Fibroblast of lung (primary cell): ENCODE measurements around the gene TIMM21. TPM values are rescaled to one million over a fixed set of nuclear protein-coding genes. Genes with fewer than 3 reads are reported as not detected.

Source experiments
- DNase-seq, 2 donors: peaks; one replicate each; pipeline versions ENCODE4 v3.0.0 to v3.0.0-alpha.2; 2010; ENCODE audit warnings: low read depth in 2 of 2
- H2AFZ ChIP-seq: 2 replicates; pipeline ENCODE4 v1.5.1; 2012; ENCODE audit warnings: low read length, control low read depth, inconsistent platforms
- H3K27ac ChIP-seq: 2 replicates; pipeline ENCODE4 v1.5.1; 2011; ENCODE audit warnings: low read length, control low read depth; ENCODE audit not compliant: insufficient read depth
- H3K27me3 ChIP-seq: 2 replicates; pipeline ENCODE4 v1.5.1; 2011; ENCODE audit warnings: mild to moderate bottlenecking, low read length; ENCODE audit not compliant: control insufficient read depth, insufficient read depth
- H3K36me3 ChIP-seq: 2 replicates; pipeline ENCODE4 v1.5.1; 2011; ENCODE audit warnings: low read length; ENCODE audit not compliant: control insufficient read depth, insufficient read depth
- H3K4me1 ChIP-seq: 2 replicates; pipeline ENCODE4 v1.5.1; 2011; ENCODE audit warnings: low read length; ENCODE audit not compliant: control insufficient read depth, insufficient read depth; ENCODE audit errors: extremely low read depth
- H3K4me2 ChIP-seq: 2 replicates; pipeline ENCODE4 v1.5.1; 2011; ENCODE audit warnings: low read length, control low read depth; ENCODE audit not compliant: insufficient read depth; ENCODE audit errors: extremely low read depth
- H3K4me3 ChIP-seq, 4 experiments: fragments of 200-600 bp in 1 of 4; sonication (generic) in 1 of 4; replicated peaks in 1 of 4; 2 replicates each; pipeline ENCODE4 v1.5.1; 2011 to 2016; ENCODE audit warnings: low read length in 4 of 4, low read depth in 3 of 4, mild to moderate bottlenecking in 3 of 4, control low read depth in 2 of 4, inconsistent platforms in 1 of 4, mixed read lengths in 1 of 4; ENCODE audit not compliant: insufficient read depth in 1 of 4; ENCODE audit errors: control extremely low read depth in 1 of 4
- H3K79me2 ChIP-seq: 2 replicates; pipeline ENCODE4 v1.5.1; 2012; ENCODE audit warnings: mild to moderate bottlenecking, low read length, inconsistent platforms; ENCODE audit not compliant: control insufficient read depth, insufficient read depth
- H3K9ac ChIP-seq: 2 replicates; pipeline ENCODE4 v1.5.1; 2011; ENCODE audit warnings: mild to moderate bottlenecking, low read length, control low read depth; ENCODE audit not compliant: insufficient read depth
- H3K9me3 ChIP-seq: 2 replicates; pipeline ENCODE4 v1.5.1; 2012; ENCODE audit warnings: low read depth, low read length; ENCODE audit not compliant: control insufficient read depth, insufficient read depth
- H4K20me1 ChIP-seq: 2 replicates; pipeline ENCODE4 v1.5.1; 2011; ENCODE audit warnings: low read length; ENCODE audit not compliant: control insufficient read depth, insufficient read depth; ENCODE audit errors: extremely low read depth
- EZH2 ChIP-seq: IDR thresholded peaks from 2 replicates; pipeline ENCODE4 v1.5.1; 2012; ENCODE audit warnings: low read length, control low read depth, mild to moderate bottlenecking; ENCODE audit errors: missing control alignments
- polyA plus RNA-seq, 2 donors: library from polyadenylated mRNA; depleted of rRNA in 1 of 2; stranded (reverse) in 1 of 2; unstranded in 1 of 2; fragments of >200 nt; gene quantifications; 2 replicates each; pipeline ENCODE4 v1.2.1, GENCODE V29; 2011 to 2012; ENCODE audit warnings: missing spikeins in 1 of 2
- total RNA-seq: library from RNA; depleted of rRNA; stranded (reverse); fragments of >200 nt; gene quantifications from 2 replicates; pipeline ENCODE4 v1.2.1, GENCODE V29; 2014
- TF ChIP-seq, protein P1 (sequence below), 2 donors: IDR thresholded peaks in 1 of 2; conservative IDR thresholded peaks in 1 of 2; 1 replicate in 1 of 2; 2 replicates in 1 of 2; pipeline ENCODE4 v1.5.1; 2011 to 2012; ENCODE audit warnings: low read length in 2 of 2, control low read depth in 1 of 2, inconsistent platforms in 1 of 2, low read depth in 1 of 2, mild to moderate bottlenecking in 1 of 2

TIMM21 gene
- total and polyA plus RNA-seq, 2 donors (not counting 1 experiment from before 2014, with no cell fraction given), result 20.1 to 36.6 TPM

DNA sequence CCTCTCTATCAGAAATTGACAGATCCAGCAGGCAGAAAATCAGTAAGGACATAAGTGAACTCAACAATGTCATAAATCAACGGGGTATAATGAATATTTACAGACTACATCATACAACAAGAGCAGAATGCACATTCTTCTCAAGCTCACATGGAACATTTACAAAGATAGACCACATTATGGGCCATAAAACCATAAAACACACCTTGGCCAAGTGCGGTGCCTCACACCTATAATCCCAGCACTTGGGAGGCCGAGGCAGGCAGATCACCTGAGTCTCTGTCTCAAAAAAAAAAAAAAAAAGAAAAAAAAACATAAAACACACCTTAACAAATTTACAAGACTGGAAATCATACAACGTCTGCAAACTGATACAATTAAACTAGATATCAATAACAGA is 37.3 kb upstream of the TIMM21 start:
- Histone ChIP-seq H3K79me2 (no peaks in the 10 kb centered on the region), H3K4me2 (no peak overlapping the region), H3K9me3 (no peaks in the 10 kb centered on the region), H3K27me3 (no peaks in the 10 kb centered on the region), H3K4me3 (no peak overlapping the region), H3K4me1 (no peaks in the 10 kb centered on the region), H3K27ac (no peak overlapping the region), H3K9ac (no peak overlapping the region), H3K36me3 (no peaks in the 10 kb centered on the region), H2AFZ (no peak overlapping the region), H4K20me1 (no peaks in the 10 kb centered on the region)
- TF ChIP-seq EZH2, result no peak
- TF ChIP-seq, protein P1, sequence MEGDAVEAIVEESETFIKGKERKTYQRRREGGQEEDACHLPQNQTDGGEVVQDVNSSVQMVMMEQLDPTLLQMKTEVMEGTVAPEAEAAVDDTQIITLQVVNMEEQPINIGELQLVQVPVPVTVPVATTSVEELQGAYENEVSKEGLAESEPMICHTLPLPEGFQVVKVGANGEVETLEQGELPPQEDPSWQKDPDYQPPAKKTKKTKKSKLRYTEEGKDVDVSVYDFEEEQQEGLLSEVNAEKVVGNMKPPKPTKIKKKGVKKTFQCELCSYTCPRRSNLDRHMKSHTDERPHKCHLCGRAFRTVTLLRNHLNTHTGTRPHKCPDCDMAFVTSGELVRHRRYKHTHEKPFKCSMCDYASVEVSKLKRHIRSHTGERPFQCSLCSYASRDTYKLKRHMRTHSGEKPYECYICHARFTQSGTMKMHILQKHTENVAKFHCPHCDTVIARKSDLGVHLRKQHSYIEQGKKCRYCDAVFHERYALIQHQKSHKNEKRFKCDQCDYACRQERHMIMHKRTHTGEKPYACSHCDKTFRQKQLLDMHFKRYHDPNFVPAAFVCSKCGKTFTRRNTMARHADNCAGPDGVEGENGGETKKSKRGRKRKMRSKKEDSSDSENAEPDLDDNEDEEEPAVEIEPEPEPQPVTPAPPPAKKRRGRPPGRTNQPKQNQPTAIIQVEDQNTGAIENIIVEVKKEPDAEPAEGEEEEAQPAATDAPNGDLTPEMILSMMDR (conservative IDR thresholded peaks at IDR 0.05 in 1 of 2, IDR thresholded peaks at IDR 0.05 in 1 of 2; ENCODE audit: low read depth in 1 of 2, low read length in 2 of 2), result no peak
- no peak for DNase-seq

DNA sequence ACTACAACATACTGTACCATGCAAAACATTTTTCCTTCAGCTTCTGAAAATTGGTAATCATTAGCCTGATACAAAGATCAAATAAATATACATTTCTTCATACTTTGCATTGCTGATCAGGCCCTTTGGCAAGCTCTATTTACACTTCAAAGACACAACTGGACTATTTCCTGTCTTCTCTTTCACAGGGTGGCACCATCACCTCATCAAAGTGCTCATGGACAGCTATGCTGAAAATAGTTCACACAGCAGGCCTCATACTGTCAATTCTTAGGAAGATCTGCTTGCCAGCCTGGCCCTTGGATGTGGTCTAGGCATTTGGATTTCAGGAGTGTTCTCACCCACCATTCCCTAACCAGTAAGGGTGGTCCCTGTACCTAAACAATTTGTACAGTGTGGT is 34.6 kb upstream of the TIMM21 start:
- Histone ChIP-seq H3K9me3 (no peaks in the 10 kb centered on the region), H3K36me3 (no peaks in the 10 kb centered on the region), H3K27ac (no peak overlapping the region), H4K20me1 (no peaks in the 10 kb centered on the region), H3K4me1 (no peaks in the 10 kb centered on the region), H3K4me3 (no peak overlapping the region), H3K79me2 (no peaks in the 10 kb centered on the region), H3K27me3 (no peaks in the 10 kb centered on the region), H2AFZ (no peak overlapping the region), H3K4me2 (no peak overlapping the region), H3K9ac (no peak overlapping the region)
- TF ChIP-seq, protein P1 (conservative IDR thresholded peaks at IDR 0.05 in 1 of 2, IDR thresholded peaks at IDR 0.05 in 1 of 2; ENCODE audit: low read depth in 1 of 2, low read length in 2 of 2), result no peak
- TF ChIP-seq EZH2, result no peak
- no peak for DNase-seq

DNA sequence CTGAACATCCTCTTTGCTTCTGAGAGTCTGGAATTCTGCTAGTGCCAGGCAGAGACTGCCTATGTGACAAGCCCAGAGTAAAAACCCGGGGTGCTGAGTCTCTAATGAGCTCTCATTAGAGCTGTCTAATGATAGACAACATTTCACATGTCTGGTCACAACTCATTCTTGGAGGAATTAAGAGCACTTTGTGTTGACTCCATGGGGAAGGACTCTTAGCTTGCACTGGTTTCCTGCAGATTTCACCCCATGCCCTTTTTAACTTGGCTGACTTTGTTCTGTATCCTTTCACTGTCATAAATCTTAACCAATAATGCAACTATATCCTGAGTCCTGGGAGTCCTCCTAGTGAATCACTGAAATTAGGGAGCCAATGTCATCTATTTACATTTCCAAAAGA is 34.2 kb upstream of the TIMM21 start:
- no peak overlapping the region for H3K4me3 ChIP-seq
- no peak overlapping the region for H3K9ac ChIP-seq
- no peaks in the 10 kb centered on the region for H3K79me2 ChIP-seq
- H3K27ac ChIP-seq, result no peak overlapping the region
- H4K20me1 ChIP-seq, result no peaks in the 10 kb centered on the region
- TF ChIP-seq, protein P1 (conservative IDR thresholded peaks at IDR 0.05 in 1 of 2, IDR thresholded peaks at IDR 0.05 in 1 of 2; ENCODE audit: low read depth in 1 of 2, low read length in 2 of 2), result no peak
- TF ChIP-seq EZH2, result no peak
- no peaks in the 10 kb centered on the region for H3K27me3 ChIP-seq
- H2AFZ ChIP-seq, result no peak overlapping the region
- no peaks in the 10 kb centered on the region for H3K9me3 ChIP-seq
- peak in 1 of 2 donors; percentile 6 for DNase-seq
- H3K36me3 ChIP-seq, result no peaks in the 10 kb centered on the region
- no peak overlapping the region for H3K4me2 ChIP-seq
- no peaks in the 10 kb centered on the region for H3K4me1 ChIP-seq
